Prostate gland (tissue), 2 donors: ENCODE data around the gene CLEC3B. TPM values are rescaled to one million over a fixed set of nuclear protein-coding genes. Genes with fewer than 3 reads are reported as not detected.

Source experiments
- DNase-seq: peaks from one replicate; pipeline ENCODE4 v3.0.0-alpha.2; 2019; ENCODE audit warnings: low spot score
- H3K27ac ChIP-seq, 2 donors: fragments of 200-600 bp; sonication (generic); 2 replicates each; pipeline ENCODE4 v1.5.1; 2017 to 2019
- H3K27me3 ChIP-seq: fragments of 200-600 bp; sonication (generic); replicated peaks from 2 replicates; pipeline ENCODE4 v1.5.1; 2019; ENCODE audit not compliant: insufficient read depth
- H3K36me3 ChIP-seq, 2 donors: fragments of 200-600 bp; sonication (generic); 1 replicate in 1 of 2; 2 replicates in 1 of 2; pipeline versions ENCODE4 v1.5.1 to v1.8.1; 2017 to 2019
- H3K4me1 ChIP-seq: fragments of 200-600 bp; sonication (generic); replicated peaks from 2 replicates; pipeline ENCODE4 v1.5.1; 2019
- H3K4me3 ChIP-seq, 2 donors: fragments of 200-600 bp; sonication (generic); 2 replicates each; pipeline ENCODE4 v1.5.1; 2017 to 2019
- H3K9me3 ChIP-seq: fragments of 200-600 bp; sonication (generic); 2 replicates; pipeline ENCODE4 v1.5.1; 2017
- POLR2A ChIP-seq: fragments of 450-650 bp; IDR thresholded peaks from one replicate; pipeline ENCODE4 v1.6.1; 2016; ENCODE audit warnings: antibody characterized with exemption, mild to moderate bottlenecking
- POLR2AphosphoS5 ChIP-seq: sonication (generic); formaldehyde crosslinking; IDR thresholded peaks from one replicate; pipeline ENCODE4 v1.6.1; 2017; ENCODE audit warnings: antibody characterized with exemption
- WGBS: methylation state at CpG from one replicate; pipeline ENCODE4 v1.1.5; 2018; 5-methylcytosine and 5-hydroxymethylcytosine counted together
- intact Hi-C: fragments of 100-400 bp; cut with DNase I; formaldehyde crosslinking; loops from one replicate; pipeline ENCODE4 v1.14.2; 2022
- total RNA-seq, 2 donors: library from RNA; depleted of rRNA; stranded (reverse); fragments of >200 nt; gene quantifications; one replicate each; pipeline ENCODE4 v1.1.0, GENCODE V29; 2016
- TF ChIP-seq, protein P1 (sequence below), 4 experiments: fragments of 200-600 bp in 2 of 4; fragments of 450-650 bp in 2 of 4; sonication (generic) in 2 of 4; IDR thresholded peaks; 1 replicate in 3 of 4; 2 replicates in 1 of 4; pipeline ENCODE4 v1.5.1; 2016 to 2019; ENCODE audit warnings: antibody characterized with exemption in 4 of 4, mild to moderate bottlenecking in 2 of 4, moderate library complexity in 2 of 4

CLEC3B gene
- total RNA-seq, 2 donors from 2014 or later, result 16.0 to 61.1 TPM

DNA sequence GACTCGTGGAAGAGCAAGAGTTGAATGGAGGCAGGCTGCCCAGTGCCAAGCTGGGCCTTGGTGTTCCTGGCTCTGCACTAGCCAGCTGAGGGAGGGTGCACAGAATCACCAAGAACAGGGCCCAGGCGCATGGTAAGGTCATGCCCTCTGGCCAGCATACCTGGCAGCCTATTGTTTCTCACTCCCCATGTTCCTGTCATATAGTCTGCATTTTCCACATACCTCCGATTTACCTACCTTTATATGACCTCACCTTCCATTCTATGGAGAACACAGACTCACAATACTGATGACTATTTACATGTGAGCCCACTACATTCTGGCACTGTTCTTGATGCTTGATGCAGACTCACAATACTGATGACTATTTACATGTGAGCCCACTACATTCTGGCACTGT, 5.4 kb downstream of the CLEC3B start:
- 81% methylated on average over 3 of the region's 3 CpGs for WGBS
- intact Hi-C loops, result no loop called here
- Histone ChIP-seq H3K36me3 (no peaks in the 10 kb centered on the region), H3K9me3 (no peaks in the 10 kb centered on the region), H3K27me3 (no peaks in the 10 kb centered on the region), H3K27ac (no peak overlapping the region), H3K4me3 (no peak overlapping the region), H3K4me1 (no peaks in the 10 kb centered on the region)
- no peak for DNase-seq
- TF ChIP-seq POLR2A, result no peak
- TF ChIP-seq, protein P1, sequence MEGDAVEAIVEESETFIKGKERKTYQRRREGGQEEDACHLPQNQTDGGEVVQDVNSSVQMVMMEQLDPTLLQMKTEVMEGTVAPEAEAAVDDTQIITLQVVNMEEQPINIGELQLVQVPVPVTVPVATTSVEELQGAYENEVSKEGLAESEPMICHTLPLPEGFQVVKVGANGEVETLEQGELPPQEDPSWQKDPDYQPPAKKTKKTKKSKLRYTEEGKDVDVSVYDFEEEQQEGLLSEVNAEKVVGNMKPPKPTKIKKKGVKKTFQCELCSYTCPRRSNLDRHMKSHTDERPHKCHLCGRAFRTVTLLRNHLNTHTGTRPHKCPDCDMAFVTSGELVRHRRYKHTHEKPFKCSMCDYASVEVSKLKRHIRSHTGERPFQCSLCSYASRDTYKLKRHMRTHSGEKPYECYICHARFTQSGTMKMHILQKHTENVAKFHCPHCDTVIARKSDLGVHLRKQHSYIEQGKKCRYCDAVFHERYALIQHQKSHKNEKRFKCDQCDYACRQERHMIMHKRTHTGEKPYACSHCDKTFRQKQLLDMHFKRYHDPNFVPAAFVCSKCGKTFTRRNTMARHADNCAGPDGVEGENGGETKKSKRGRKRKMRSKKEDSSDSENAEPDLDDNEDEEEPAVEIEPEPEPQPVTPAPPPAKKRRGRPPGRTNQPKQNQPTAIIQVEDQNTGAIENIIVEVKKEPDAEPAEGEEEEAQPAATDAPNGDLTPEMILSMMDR (IDR thresholded peaks at IDR 0.05), result no peak
- no peak for TF ChIP-seq POLR2AphosphoS5

DNA sequence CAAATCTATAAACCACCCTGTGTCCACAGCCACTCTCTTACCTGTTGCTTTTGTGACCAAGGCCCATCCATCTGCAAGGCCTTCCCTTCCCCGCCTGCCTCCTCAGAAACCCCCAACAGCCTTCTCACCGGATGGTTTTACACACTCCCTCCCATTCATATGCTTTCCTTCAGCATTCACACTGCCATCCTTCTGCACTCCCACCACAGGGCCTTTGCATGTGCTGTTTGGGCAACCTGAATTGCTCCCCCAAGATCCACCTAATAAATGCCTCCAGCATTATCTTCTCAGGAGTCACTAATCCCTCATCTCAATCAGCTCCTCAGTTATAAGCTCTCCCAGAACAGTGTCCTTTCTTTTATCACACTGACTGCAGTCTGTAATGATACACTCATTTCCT, 6.0 kb downstream of the CLEC3B start:
- TF ChIP-seq POLR2AphosphoS5, result no peak
- no peak for TF ChIP-seq POLR2A
- TF ChIP-seq, protein P1 (IDR thresholded peaks at IDR 0.05), result no peak
- no peaks in the 10 kb centered on the region for H3K9me3 ChIP-seq
- no peak overlapping the region for H3K4me3 ChIP-seq
- H3K4me1 ChIP-seq, result no peaks in the 10 kb centered on the region
- 94% methylated on average over 2 of the region's 2 CpGs for WGBS
- intact Hi-C loops, result no loop called here
- DNase-seq, result no peak
- H3K27ac ChIP-seq, result no peak overlapping the region
- H3K27me3 ChIP-seq, result no peaks in the 10 kb centered on the region
- no peaks in the 10 kb centered on the region for H3K36me3 ChIP-seq

DNA sequence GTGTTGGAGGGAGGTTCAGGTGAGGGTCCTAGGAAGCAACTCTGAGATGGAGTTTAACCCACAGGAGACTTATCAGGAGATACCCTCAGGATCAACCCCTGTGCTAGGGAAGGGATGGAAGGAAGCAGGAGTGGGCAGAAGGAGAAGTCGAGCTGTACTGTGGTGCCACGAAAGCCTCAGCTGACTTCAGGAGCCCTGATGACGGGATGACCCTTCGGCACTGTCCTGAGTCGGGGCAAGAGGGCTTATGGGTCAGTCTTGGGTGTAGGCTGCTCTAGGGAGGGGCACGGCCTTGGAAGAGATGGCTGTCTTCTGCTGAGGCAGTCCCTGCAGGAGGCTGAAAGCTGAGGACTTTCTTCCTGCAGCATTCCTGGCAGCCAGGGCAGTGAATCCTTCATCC, 7.7 kb downstream of the CLEC3B start:
- Histone ChIP-seq H3K4me3 (no peak overlapping the region), H3K9me3 (no peaks in the 10 kb centered on the region), H3K27me3 (no peaks in the 10 kb centered on the region), H3K36me3 (no peaks in the 10 kb centered on the region), H3K27ac (no peak overlapping the region), H3K4me1 (no peaks in the 10 kb centered on the region)
- no peak for DNase-seq
- intact Hi-C loops, result no loop called here
- TF ChIP-seq, protein P1 (IDR thresholded peaks at IDR 0.05), result no peak
- no peak for TF ChIP-seq POLR2A
- no peak for TF ChIP-seq POLR2AphosphoS5
- 68% methylated on average over 6 of the region's 6 CpGs for WGBS

DNA sequence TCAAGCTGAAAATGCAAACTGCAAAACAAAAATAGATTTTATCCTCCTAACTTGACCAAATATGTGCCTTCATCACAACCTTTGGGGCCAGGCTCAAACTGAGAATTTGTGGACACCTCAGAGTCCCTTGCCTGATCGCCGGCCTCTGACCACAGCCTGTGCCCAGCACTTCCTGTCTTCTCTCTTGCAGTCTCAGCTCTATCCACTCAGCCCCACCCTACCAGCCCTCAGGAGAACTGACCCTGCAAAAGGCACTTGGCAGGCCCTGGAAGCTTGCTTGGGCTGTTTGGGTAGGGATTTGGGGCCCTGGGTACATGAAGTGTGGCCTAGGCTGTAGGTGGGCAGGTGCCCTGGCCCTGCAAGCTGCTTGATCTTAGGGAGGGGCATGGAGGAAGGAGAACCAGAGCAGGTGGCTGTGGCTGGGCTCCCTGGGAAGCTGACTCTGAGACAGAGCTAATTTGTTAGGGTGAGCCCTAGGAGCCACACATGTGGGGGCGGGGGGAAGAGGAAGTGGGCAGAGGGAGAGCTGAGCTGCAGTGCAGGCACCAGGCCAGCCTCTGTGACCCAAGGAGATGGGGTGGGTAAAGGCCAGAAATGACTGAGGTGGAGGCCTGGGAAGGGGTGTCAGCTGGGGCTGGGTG, 8.6 kb downstream of the CLEC3B start:
- WGBS, result 74% methylated on average over 3 of the region's 3 CpGs
- H3K36me3 ChIP-seq, result no peaks in the 10 kb centered on the region
- no peaks in the 10 kb centered on the region for H3K9me3 ChIP-seq
- intact Hi-C loops, result loop anchor here (5.0 kb wide), 3 partner anchors 57 to 623 kb away; partner anchors contain the start of genes EXOSC7, TMEM158 and ZDHHC3
- H3K27me3 ChIP-seq, result no peaks in the 10 kb centered on the region
- no peak overlapping the region for H3K4me3 ChIP-seq
- no peaks in the 10 kb centered on the region for H3K4me1 ChIP-seq
- TF ChIP-seq POLR2AphosphoS5, result no peak
- TF ChIP-seq POLR2A, result no peak
- TF ChIP-seq, protein P1 (IDR thresholded peaks at IDR 0.05), result no peak
- no peak for DNase-seq
- no peak overlapping the region for H3K27ac ChIP-seq
